Superior temporal gyrus (tissue), 1 donor: ENCODE data around the gene HECW1.
"Not testable (repeated sequence)": the region's sequence is repeated elsewhere in the genome, so short reads cannot be mapped to it uniquely, and the experiment has no call there.

Experiments used
- DNase-seq: peaks from one replicate; pipeline ENCODE4 v3.0.0-alpha.2; 2016; ENCODE audit errors: extremely low spot score

HECW1 gene

GRCh38 chr7:43112459-43112940, at the start of gene HECW1:
HECW1 (plus strand) TSS chr7:43112647; CDS start chr7:43243906, 131,259 bp downstream.
- DNase-seq, result no peak

GRCh38 chr7:43071604-43072003, 40.8 kb upstream of the HECW1 start:
- DNase-seq, result no peak

- no peak for DNase-seq
These were observed 39.9 kb upstream of the HECW1 start for GRCh38 chr7:43072530-43072929.

- DNase-seq, result not testable (repeated sequence)
These were observed 38.6 kb upstream of the HECW1 start for GRCh38 chr7:43073811-43074210.

- no peak for DNase-seq
These were observed 36.2 kb upstream of the HECW1 start for GRCh38 chr7:43076189-43076605.

GRCh38 chr7:43076606-43077005, 35.8 kb upstream of the HECW1 start:
- no peak for DNase-seq

GRCh38 chr7:43077285-43077684, 35.2 kb upstream of the HECW1 start:
- DNase-seq, result no peak

GRCh38 chr7:43077732-43078391, 34.6 kb upstream of the HECW1 start:
- no peak for DNase-seq

GRCh38 chr7:43078794-43079193, 33.7 kb upstream of the HECW1 start:
- DNase-seq, result no peak

- DNase-seq, result no peak
These were observed 30.8 kb upstream of the HECW1 start for GRCh38 chr7:43081603-43082002.

- no peak for DNase-seq
These were observed 29.3 kb upstream of the HECW1 start for GRCh38 chr7:43083106-43083505.

GRCh38 chr7:43085017-43085416, 27.4 kb upstream of the HECW1 start:
- no peak for DNase-seq

GRCh38 chr7:43085992-43086391, 26.5 kb upstream of the HECW1 start:
- no peak for DNase-seq

GRCh38 chr7:43092819-43093218, 19.6 kb upstream of the HECW1 start:
- no peak for DNase-seq

GRCh38 chr7:43096875-43097274, 15.6 kb upstream of the HECW1 start:
- DNase-seq, result no peak

GRCh38 chr7:43099750-43100149, 12.7 kb upstream of the HECW1 start:
- DNase-seq, result no peak

- no peak for DNase-seq
These were observed 7.5 kb upstream of the HECW1 start for GRCh38 chr7:43104874-43105520.

- no peak for DNase-seq
These were observed 6.8 kb upstream of the HECW1 start for GRCh38 chr7:43105521-43106120.

GRCh38 chr7:43108255-43109011, 4.0 kb upstream of the HECW1 start:
- peak; percentile 68 for DNase-seq

- DNase-seq, result no peak
These were observed 1.5 kb upstream of the HECW1 start for GRCh38 chr7:43110791-43111535.

- DNase-seq, result no peak
These were observed 603 bp upstream of the HECW1 start for GRCh38 chr7:43111630-43112458.
